ENCODE results near the gene MAGI2. TPM values are rescaled to one million over a fixed set of nuclear protein-coding genes. Genes with fewer than 3 reads are reported as not detected.

MAGI2 gene
- total and polyA plus RNA-seq, 2 of the 13 experiments (the other 11 are each of a cell fraction or from before 2014, with no cell fraction given) = 1.5 to 3.8 TPM

- TF ChIP-seq, protein P1, sequence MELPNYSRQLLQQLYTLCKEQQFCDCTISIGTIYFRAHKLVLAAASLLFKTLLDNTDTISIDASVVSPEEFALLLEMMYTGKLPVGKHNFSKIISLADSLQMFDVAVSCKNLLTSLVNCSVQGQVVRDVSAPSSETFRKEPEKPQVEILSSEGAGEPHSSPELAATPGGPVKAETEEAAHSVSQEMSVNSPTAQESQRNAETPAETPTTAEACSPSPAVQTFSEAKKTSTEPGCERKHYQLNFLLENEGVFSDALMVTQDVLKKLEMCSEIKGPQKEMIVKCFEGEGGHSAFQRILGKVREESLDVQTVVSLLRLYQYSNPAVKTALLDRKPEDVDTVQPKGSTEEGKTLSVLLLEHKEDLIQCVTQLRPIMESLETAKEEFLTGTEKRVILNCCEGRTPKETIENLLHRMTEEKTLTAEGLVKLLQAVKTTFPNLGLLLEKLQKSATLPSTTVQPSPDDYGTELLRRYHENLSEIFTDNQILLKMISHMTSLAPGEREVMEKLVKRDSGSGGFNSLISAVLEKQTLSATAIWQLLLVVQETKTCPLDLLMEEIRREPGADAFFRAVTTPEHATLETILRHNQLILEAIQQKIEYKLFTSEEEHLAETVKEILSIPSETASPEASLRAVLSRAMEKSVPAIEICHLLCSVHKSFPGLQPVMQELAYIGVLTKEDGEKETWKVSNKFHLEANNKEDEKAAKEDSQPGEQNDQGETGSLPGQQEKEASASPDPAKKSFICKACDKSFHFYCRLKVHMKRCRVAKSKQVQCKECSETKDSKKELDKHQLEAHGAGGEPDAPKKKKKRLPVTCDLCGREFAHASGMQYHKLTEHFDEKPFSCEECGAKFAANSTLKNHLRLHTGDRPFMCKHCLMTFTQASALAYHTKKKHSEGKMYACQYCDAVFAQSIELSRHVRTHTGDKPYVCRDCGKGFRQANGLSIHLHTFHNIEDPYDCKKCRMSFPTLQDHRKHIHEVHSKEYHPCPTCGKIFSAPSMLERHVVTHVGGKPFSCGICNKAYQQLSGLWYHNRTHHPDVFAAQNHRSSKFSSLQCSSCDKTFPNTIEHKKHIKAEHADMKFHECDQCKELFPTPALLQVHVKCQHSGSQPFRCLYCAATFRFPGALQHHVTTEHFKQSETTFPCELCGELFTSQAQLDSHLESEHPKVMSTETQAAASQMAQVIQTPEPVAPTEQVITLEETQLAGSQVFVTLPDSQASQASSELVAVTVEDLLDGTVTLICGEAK (IDR thresholded peaks at IDR 0.05) = no peak
- TF ChIP-seq, protein P1 (CRISPR knock-in tag; IDR thresholded peaks at IDR 0.05) = peak; percentile 83
- TF ChIP-seq ZNF605 (CRISPR knock-in tag; IDR thresholded peaks at IDR 0.05) = peak; percentile 44; the same call in 1 of the 2 replicates
- no peak for TF ChIP-seq ZNF326 (CRISPR knock-in tag; IDR thresholded peaks at IDR 0.05; ENCODE audit: borderline replicate concordance)
- no peak for TF ChIP-seq USF2 (IDR thresholded peaks at IDR 0.05; ENCODE audit: low read depth, low read length)
- peak; percentile 18; the same call in 1 of the 2 replicates for TF ChIP-seq USF2 (CRISPR knock-in tag; IDR thresholded peaks at IDR 0.05; ENCODE audit: borderline replicate concordance)
- TF ChIP-seq ZNF800 (CRISPR knock-in tag; IDR thresholded peaks at IDR 0.05) = peak; percentile 92
- TF ChIP-seq AGO2 (optimal IDR thresholded peaks at IDR 0.05; ENCODE audit: low read depth, low read length) = peak; percentile 60
- TF ChIP-seq ZBTB38 (CRISPR knock-in tag; IDR thresholded peaks at IDR 0.05) = peak; percentile 55; the same call in 1 of the 2 replicates
- TF ChIP-seq ZFP90 (CRISPR knock-in tag; IDR thresholded peaks at IDR 0.05; ENCODE audit: borderline replicate concordance) = 0 out of 2 replicates have a peak, but pooled peaks have one; percentile 32
- no peak; the same call in 1 of the 2 replicates for TF ChIP-seq ZNF510 (CRISPR knock-in tag; IDR thresholded peaks at IDR 0.05; ENCODE audit: low read depth)
- TF ChIP-seq ZNF343 (CRISPR knock-in tag; IDR thresholded peaks at IDR 0.05) = peak; percentile 57; the same call in 1 of the 2 replicates
- no peak for TF ChIP-seq RAD51 (IDR thresholded peaks at IDR 0.05; ENCODE audit: borderline replicate concordance)
- TF ChIP-seq ETV5 (CRISPR knock-in tag; IDR thresholded peaks at IDR 0.05; ENCODE audit: borderline replicate concordance) = no peak
Observed at GRCh38 chr7:79453558-79454360, at the start of gene MAGI2 (continued).
